HFF-Myc (cell line): ENCODE results near the gene SCN9A.
"Not testable (repeated sequence)": the region's sequence is repeated elsewhere in the genome, so short reads cannot be mapped to it uniquely, and the experiment has no call there.

Experiments used
- DNase-seq: peaks from one replicate; pipeline ENCODE4 v3.0.0-alpha.2; 2011; ENCODE audit warnings: low read depth; ENCODE audit errors: extremely low read depth
- H3K4me3 ChIP-seq: replicated peaks from 2 replicates; pipeline ENCODE4 v1.5.1; 2011; ENCODE audit warnings: low read depth, mild to moderate bottlenecking, control low read depth, low read length
- CTCF ChIP-seq: IDR thresholded peaks from 2 replicates; pipeline ENCODE4 v1.5.1; 2012; ENCODE audit warnings: mild to moderate bottlenecking, low read depth, low read length, control low read depth; ENCODE audit errors: missing control alignments

The SCN9A gene

GRCh38 chr2:166365239-166365638, 10.5 kb downstream of the SCN9A start:
- no peak for TF ChIP-seq CTCF
- H3K4me3 ChIP-seq, result no peak overlapping the region
- DNase-seq, result no peak

GRCh38 chr2:166364476-166365161, 11.1 kb downstream of the SCN9A start:
- DNase-seq, result no peak
- no peak for TF ChIP-seq CTCF
- H3K4me3 ChIP-seq, result no peak overlapping the region

DNA sequence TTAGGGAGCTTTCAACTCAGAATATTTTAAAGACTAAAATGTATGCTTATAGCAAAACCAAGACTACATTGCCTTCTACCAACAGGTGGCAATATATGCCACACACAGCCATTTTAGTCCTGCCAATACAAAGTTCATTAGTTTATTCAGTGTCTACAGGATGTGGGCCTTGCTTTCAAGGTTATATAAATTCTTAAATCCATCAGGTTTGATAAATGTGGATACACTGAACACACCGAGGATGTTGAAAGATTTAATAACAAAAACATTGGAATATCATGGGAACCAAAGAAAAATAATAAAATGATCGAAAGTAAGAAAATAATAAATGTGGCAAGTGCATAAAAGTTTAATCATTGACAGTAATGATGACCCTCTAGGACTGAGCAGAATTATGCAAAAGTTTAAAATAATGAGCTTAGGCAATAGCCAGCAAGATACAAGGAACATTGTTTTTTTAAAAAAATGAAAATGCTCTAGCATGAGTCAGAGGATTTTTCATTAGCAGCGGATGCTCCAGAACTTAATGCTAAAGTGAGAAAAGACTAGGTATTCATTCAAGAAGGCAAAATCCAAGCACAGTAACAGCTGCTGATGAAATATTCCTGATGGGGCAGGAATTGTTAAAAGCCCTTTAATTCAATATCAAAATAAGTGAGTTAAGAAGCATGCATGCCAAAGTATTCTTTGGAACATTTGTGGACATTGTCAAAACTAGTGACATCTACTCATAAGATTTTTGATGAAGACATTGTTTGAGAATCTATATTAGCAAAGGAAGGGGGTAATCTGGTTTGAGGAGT, 14.2 kb downstream of the SCN9A start:
- peak; percentile 53 for TF ChIP-seq CTCF
- no peak for DNase-seq
- no peak overlapping the region for H3K4me3 ChIP-seq

- no peak for DNase-seq
- H3K4me3 ChIP-seq, result no peak overlapping the region
- no peak for TF ChIP-seq CTCF
These were observed 14.8 kb downstream of the SCN9A start for GRCh38 chr2:166360906-166361305.

GRCh38 chr2:166360426-166360825, 15.3 kb downstream of the SCN9A start:
- no peak for DNase-seq
- no peak for TF ChIP-seq CTCF
- H3K4me3 ChIP-seq, result no peak overlapping the region

DNA sequence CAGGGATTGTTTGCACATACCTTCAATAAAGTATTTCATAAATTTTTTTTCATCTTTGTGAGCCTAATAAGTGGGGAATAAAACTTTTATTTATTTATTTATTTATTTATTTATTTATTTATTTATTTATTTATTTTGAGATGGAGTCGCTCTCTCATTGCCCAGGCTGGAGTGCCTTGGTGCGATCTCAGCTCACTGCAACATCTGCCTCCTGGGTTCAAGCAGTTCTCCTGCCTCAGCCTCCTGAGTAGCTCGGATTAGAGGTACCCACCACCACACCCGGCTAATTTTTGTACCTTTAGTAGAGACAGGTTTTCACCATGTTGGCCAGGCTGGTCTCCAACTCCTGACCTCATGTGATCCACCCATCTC, 17.8 kb downstream of the SCN9A start:
- H3K4me3 ChIP-seq, DNase-seq: not testable (repeated sequence)

DNA sequence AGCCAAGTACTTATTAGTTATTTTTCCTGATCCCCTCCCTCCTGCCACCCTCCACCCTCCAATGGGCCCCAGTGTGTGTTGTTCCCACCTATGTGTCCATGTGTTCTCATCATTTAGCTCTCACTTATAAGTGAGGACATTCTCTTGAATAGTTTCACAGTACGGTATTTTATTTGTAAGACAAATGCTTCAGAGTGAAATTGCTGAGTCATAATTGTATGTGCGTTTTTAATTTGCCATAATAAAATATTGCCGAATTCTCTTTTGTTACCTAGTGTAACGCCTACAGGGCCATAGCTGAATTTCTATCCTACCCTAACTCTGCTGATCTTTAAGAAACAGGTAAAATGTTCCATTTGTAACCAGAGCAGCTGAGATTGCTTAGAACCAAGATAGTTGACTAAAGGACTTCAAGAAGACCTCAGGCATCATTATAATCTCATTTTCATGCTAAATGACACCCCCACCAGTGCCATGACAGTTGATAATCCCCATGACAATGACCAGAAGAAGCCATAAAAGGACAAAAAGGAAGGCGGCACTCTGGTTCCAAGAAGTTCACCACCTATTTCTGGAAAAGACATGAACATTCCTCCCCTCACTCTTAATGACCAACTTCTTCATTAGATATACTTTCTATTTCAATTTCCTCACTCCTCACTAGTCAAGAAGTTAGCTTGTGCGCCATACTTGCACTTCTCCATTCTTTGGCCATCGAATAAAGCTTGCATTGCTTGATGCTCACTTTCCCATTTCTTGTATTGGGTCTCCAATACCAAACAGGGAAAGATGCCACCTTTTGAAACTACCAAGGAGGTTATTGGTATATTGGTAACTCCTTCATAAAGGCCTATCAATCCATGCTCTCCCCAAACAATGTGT, 18.4 kb downstream of the SCN9A start:
- no peak overlapping the region for H3K4me3 ChIP-seq
- no peak for DNase-seq
- TF ChIP-seq CTCF, result no peak
